HepG2 (cell line): ENCODE measurements around the gene CSNK2A1.

Source experiments
- ISL2 ChIP-seq: sonication (generic); formaldehyde crosslinking; IDR thresholded peaks from 2 replicates; pipeline ENCODE4 v1.5.0; 2020; ENCODE audit warnings: missing genetic modification reagents
- RXRA ChIP-seq: sonication (generic); formaldehyde crosslinking; IDR thresholded peaks from 2 replicates; pipeline ENCODE4 v1.5.1; 2020; ENCODE audit warnings: missing genetic modification reagents
- SOX6 ChIP-seq, 2 experiments: fragments of 450-650 bp in 1 of 2; sonication (generic) in 1 of 2; formaldehyde crosslinking in 1 of 2; IDR thresholded peaks; 2 replicates each; pipeline versions ENCODE4 v1.4.0 to v1.6.1; 2017 to 2020; ENCODE audit warnings: antibody characterized with exemption in 1 of 2, mild to moderate bottlenecking in 1 of 2, missing genetic modification reagents in 1 of 2

DNA sequence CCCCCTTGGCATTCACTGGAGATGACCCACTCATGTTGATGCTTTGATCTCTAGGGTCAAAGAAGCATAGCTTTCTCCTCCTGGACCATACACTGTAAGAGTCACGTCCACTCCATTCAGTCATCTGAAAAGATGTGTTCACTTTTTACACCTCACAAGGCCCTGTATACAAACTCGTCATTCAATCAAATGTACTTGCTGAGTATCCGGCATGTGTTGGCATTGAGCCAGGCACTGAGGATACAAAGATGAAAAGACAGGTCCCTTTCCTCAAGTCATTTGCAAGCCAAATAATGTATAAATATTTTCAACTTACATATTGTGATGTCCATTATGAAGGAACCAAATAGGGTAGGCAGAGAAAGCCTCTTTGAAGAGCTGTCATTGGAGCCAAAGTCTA is 32.6 kb upstream of the CSNK2A1 start:
- TF ChIP-seq SOX6 (IDR thresholded peaks at IDR 0.05) (no peak), SOX6 (CRISPR knock-in tag; IDR thresholded peaks at IDR 0.05) (no peak), RXRA (CRISPR knock-in tag) (no peak), ISL2 (CRISPR knock-in tag) (no peak)
